ENCODE data around the gene SNAI3.

The SNAI3 gene

GRCh38 chr16:88697116-88697830, 11.0 kb upstream of the SNAI3 start:
- Histone ChIP-seq H3K9ac (ENCODE audit: low read length in 2 of 2) (no peak overlapping the region), H3K27ac (ENCODE audit: low read length) (no peak overlapping the region), H3K9me3 (ENCODE audit: control insufficient read depth in 2 of 2, low read length in 2 of 2) (no peaks in the 10 kb centered on the region), H3K27me3 (ENCODE audit: control insufficient read depth in 1 of 2, insufficient read depth in 2 of 2, low read length in 2 of 2) (no peaks in the 10 kb centered on the region), H3K4me3 (ENCODE audit: low read length in 2 of 2) (no peak overlapping the region), H3K4me1 (ENCODE audit: control insufficient read depth, insufficient read depth, low read length) (peaks cover 10% of the 10 kb centered on the region), H3K36me3 (ENCODE audit: control insufficient read depth in 2 of 2, insufficient read depth in 2 of 2, low read length in 2 of 2) (peaks cover 5 to 10% of the 10 kb centered on the region in 2 donors)

- H3K36me3 ChIP-seq (ENCODE audit: control insufficient read depth in 2 of 2, insufficient read depth in 2 of 2, low read length in 2 of 2): peaks cover 4 to 10% of the 10 kb centered on the region in 2 donors
- H3K4me1 ChIP-seq (ENCODE audit: control insufficient read depth, insufficient read depth, low read length): peaks cover 10% of the 10 kb centered on the region
- no peak overlapping the region for H3K4me3 ChIP-seq (ENCODE audit: low read length in 2 of 2)
- no peak overlapping the region for H3K9ac ChIP-seq (ENCODE audit: low read length in 2 of 2)
- no peak overlapping the region for H3K27ac ChIP-seq (ENCODE audit: low read length)
- H3K27me3 ChIP-seq (ENCODE audit: control insufficient read depth in 1 of 2, insufficient read depth in 2 of 2, low read length in 2 of 2): peaks cover 2% of the 10 kb centered on the region in 2 donors
- H3K9me3 ChIP-seq (ENCODE audit: control insufficient read depth in 2 of 2, low read length in 2 of 2): no peaks in the 10 kb centered on the region
Observed at GRCh38 chr16:88696441-88696840, 10.1 kb upstream of the SNAI3 start.

- Histone ChIP-seq H3K27me3 (ENCODE audit: control insufficient read depth in 1 of 2, insufficient read depth in 2 of 2, low read length in 2 of 2) (peaks cover 3 to 6% of the 10 kb centered on the region in 2 donors), H3K4me1 (ENCODE audit: control insufficient read depth, insufficient read depth, low read length) (peaks cover 6% of the 10 kb centered on the region), H3K36me3 (ENCODE audit: control insufficient read depth in 2 of 2, insufficient read depth in 2 of 2, low read length in 2 of 2) (peaks cover 4 to 10% of the 10 kb centered on the region in 2 donors), H3K4me3 (ENCODE audit: low read length in 2 of 2) (no peak overlapping the region), H3K27ac (ENCODE audit: low read length) (no peak overlapping the region), H3K9ac (ENCODE audit: low read length in 2 of 2) (no peak overlapping the region), H3K9me3 (ENCODE audit: control insufficient read depth in 2 of 2, low read length in 2 of 2) (no peaks in the 10 kb centered on the region)
Observed at GRCh38 chr16:88695753-88696152, 9.4 kb upstream of the SNAI3 start.

DNA sequence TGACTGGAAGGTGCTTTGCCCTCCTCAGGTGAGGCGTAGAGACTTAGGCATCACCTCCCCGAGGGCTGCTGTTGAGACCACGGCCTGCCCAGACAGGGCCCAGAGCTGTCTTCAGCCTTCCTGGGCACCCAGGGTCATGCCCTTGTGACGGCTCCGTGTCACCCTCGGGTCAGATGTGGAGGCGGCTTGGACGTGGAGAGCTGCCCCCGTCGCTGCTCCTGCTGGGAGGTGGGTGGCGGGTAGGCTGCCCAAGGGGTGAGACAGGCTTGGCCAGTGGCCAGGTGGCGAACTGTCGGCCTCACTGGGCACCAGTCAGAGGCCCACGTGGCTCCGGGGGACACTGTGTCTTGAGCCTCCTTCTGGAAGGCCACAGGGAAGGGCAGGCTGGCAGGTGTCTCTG, 8.9 kb upstream of the SNAI3 start:
- Histone ChIP-seq H3K27ac (ENCODE audit: low read length) (no peak overlapping the region), H3K9me3 (ENCODE audit: control insufficient read depth in 2 of 2, low read length in 2 of 2) (no peaks in the 10 kb centered on the region), H3K27me3 (ENCODE audit: control insufficient read depth in 1 of 2, insufficient read depth in 2 of 2, low read length in 2 of 2) (peaks cover 6 to 10% of the 10 kb centered on the region in 2 donors), H3K4me3 (ENCODE audit: low read length in 2 of 2) (no peak overlapping the region), H3K9ac (ENCODE audit: low read length in 2 of 2) (no peak overlapping the region), H3K36me3 (ENCODE audit: control insufficient read depth in 2 of 2, insufficient read depth in 2 of 2, low read length in 2 of 2) (peaks cover 4 to 10% of the 10 kb centered on the region in 2 donors), H3K4me1 (ENCODE audit: control insufficient read depth, insufficient read depth, low read length) (peaks cover 5% of the 10 kb centered on the region)

DNA sequence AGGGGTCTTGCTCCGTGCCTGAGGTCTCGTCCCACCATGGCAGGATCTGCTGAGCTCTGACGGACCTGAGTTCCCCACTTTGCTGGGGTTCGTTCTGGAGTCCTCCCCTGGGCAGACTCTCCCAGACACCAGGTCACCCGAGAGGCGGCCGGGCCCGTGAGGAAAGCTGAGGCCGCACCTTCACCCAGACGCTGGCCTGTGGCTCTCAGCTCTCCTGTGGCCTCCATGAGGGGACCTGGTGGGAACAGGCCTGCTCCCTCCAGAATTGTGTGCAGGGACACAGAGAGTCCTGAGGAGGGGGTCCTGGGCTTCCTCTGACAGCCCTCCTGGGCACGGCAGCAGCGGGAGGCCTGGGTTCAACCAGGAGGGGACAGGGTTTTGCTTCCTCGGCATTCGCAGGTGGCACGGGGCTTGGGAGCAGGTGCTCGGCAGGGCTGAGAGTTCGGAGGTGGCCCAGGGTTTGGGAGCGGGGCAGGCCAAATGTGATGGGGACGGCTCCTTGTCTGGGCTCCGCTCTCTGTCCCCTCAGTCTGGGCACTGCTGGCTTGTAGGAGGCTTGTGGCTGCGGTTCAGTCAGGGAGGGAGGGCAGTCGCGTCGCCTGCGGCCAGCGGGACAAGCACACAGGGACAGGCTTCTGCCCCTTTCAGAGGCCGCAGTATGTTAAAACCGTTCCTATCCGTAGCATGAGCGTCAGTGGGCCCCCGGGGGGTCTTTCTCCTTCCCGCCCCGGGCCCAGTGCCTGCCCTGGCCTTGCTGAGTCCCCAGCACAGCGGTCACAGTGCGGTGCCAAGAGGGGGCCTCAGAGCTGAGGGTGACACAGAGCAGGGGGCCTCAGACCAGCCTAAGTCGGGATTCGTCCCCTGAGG, 8.1 kb upstream of the SNAI3 start:
- Histone ChIP-seq H3K9ac (ENCODE audit: low read length in 2 of 2) (no peak overlapping the region), H3K36me3 (ENCODE audit: control insufficient read depth in 2 of 2, insufficient read depth in 2 of 2, low read length in 2 of 2) (peaks cover 0 to 7% of the 10 kb centered on the region in 2 donors), H3K4me1 (ENCODE audit: control insufficient read depth, insufficient read depth, low read length) (no peaks in the 10 kb centered on the region), H3K27me3 (ENCODE audit: control insufficient read depth in 1 of 2, insufficient read depth in 2 of 2, low read length in 2 of 2) (peaks cover 11 to 15% of the 10 kb centered on the region in 2 donors), H3K4me3 (ENCODE audit: low read length in 2 of 2) (no peak overlapping the region), H3K9me3 (ENCODE audit: control insufficient read depth in 2 of 2, low read length in 2 of 2) (no peaks in the 10 kb centered on the region), H3K27ac (ENCODE audit: low read length) (no peak overlapping the region)

DNA sequence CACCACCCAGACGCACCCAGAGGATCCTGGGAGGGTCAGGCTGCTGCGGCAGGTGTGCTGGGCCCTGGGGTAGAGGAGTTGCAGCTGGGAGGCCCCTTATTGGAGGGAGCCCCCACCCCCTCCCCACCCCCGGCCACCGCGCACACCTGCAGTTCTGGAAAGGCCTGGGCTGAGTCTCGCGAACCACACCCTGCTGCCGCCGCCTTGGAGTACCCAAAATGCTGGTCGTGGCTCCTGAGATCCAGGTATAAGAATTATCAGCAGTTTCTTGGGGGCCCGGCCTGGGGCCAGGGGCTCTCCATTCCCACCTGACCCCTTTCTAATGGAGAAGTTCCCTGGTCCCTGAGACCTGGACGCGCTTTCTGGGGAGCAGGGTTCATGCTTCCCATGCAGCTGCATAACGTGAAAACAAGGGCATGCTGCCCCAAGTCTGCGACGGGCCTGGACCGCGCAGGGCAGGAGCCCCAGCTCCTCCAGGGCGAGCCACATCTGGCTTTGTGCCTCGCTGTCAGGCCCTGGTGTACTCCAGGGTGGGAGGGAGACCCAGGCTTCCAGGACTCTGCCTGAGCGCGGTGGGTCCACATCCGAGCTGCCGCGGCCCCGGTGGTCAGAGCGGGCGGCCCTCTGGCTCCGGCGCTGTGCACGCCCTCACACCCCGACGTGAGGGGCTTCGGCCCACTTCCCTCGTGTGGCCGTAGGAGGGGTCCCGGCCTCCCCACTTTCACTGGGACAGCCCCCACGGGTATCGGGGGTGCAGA, 7.3 kb upstream of the SNAI3 start:
- Histone ChIP-seq H3K9me3 (ENCODE audit: control insufficient read depth in 2 of 2, low read length in 2 of 2) (no peaks in the 10 kb centered on the region), H3K4me1 (ENCODE audit: control insufficient read depth, insufficient read depth, low read length) (no peaks in the 10 kb centered on the region), H3K27ac (ENCODE audit: low read length) (no peak overlapping the region), H3K36me3 (ENCODE audit: control insufficient read depth in 2 of 2, insufficient read depth in 2 of 2, low read length in 2 of 2) (peaks cover 0 to 5% of the 10 kb centered on the region in 2 donors), H3K27me3 (ENCODE audit: control insufficient read depth in 1 of 2, insufficient read depth in 2 of 2, low read length in 2 of 2) (peaks cover 20 to 21% of the 10 kb centered on the region in 2 donors), H3K9ac (ENCODE audit: low read length in 2 of 2) (no peak overlapping the region), H3K4me3 (ENCODE audit: low read length in 2 of 2) (no peak overlapping the region)

DNA sequence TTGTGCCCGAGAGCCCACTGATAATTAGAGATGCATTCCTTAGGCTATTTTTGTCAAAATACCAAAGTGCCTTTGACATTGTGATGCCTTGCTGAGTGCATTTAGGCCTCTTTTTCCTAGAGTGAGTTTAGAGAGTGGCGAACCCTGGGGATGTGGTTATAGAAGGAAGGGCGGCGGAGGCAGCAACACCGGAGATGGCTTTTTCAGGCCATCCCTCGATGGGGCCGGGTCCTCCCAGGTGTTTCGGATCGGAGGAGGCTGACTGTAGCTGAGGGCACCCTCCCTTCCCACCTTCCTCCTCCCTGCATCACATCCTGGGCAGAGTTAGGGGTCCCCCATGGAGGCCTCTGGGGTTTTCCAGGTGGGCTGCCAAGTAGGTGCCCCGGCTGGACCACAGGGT, 6.6 kb upstream of the SNAI3 start:
- Histone ChIP-seq H3K4me1 (ENCODE audit: control insufficient read depth, insufficient read depth, low read length) (no peaks in the 10 kb centered on the region), H3K27me3 (ENCODE audit: control insufficient read depth in 1 of 2, insufficient read depth in 2 of 2, low read length in 2 of 2) (peaks cover 27% of the 10 kb centered on the region in 2 donors), H3K4me3 (ENCODE audit: low read length in 2 of 2) (no peak overlapping the region), H3K9me3 (ENCODE audit: control insufficient read depth in 2 of 2, low read length in 2 of 2) (no peaks in the 10 kb centered on the region), H3K9ac (ENCODE audit: low read length in 2 of 2) (no peak overlapping the region), H3K36me3 (ENCODE audit: control insufficient read depth in 2 of 2, insufficient read depth in 2 of 2, low read length in 2 of 2) (no peaks in the 10 kb centered on the region), H3K27ac (ENCODE audit: low read length) (no peak overlapping the region)

- Histone ChIP-seq H3K9me3 (ENCODE audit: control insufficient read depth in 2 of 2, low read length in 2 of 2) (no peaks in the 10 kb centered on the region), H3K4me3 (ENCODE audit: low read length in 2 of 2) (no peak overlapping the region), H3K9ac (ENCODE audit: low read length in 2 of 2) (no peak overlapping the region), H3K27ac (ENCODE audit: low read length) (no peak overlapping the region), H3K4me1 (ENCODE audit: control insufficient read depth, insufficient read depth, low read length) (no peaks in the 10 kb centered on the region), H3K27me3 (ENCODE audit: control insufficient read depth in 1 of 2, insufficient read depth in 2 of 2, low read length in 2 of 2) (peaks cover 32 to 33% of the 10 kb centered on the region in 2 donors), H3K36me3 (ENCODE audit: control insufficient read depth in 2 of 2, insufficient read depth in 2 of 2, low read length in 2 of 2) (no peaks in the 10 kb centered on the region)
Observed at GRCh38 chr16:88691924-88692560, 5.7 kb upstream of the SNAI3 start.

- H3K4me1 ChIP-seq (ENCODE audit: control insufficient read depth, insufficient read depth, low read length): peaks cover 7% of the 10 kb centered on the region
- H3K9ac ChIP-seq (ENCODE audit: low read length in 2 of 2): no peak overlapping the region
- no peaks in the 10 kb centered on the region for H3K9me3 ChIP-seq (ENCODE audit: control insufficient read depth in 2 of 2, low read length in 2 of 2)
- no peak overlapping the region for H3K4me3 ChIP-seq (ENCODE audit: low read length in 2 of 2)
- no peak overlapping the region for H3K27ac ChIP-seq (ENCODE audit: low read length)
- no peaks in the 10 kb centered on the region for H3K36me3 ChIP-seq (ENCODE audit: control insufficient read depth in 2 of 2, insufficient read depth in 2 of 2, low read length in 2 of 2)
- peaks cover 36 to 41% of the 10 kb centered on the region in 2 donors for H3K27me3 ChIP-seq (ENCODE audit: control insufficient read depth in 1 of 2, insufficient read depth in 2 of 2, low read length in 2 of 2)
Observed at GRCh38 chr16:88691129-88691813, 5.0 kb upstream of the SNAI3 start.

Data from stomach smooth muscle (tissue), 2 donors.